HEK293 (cell line): ENCODE results near the gene PRCD.
A peak's percentile ranks its signal among the peaks of the same experiment; 100 is the strongest.

Source experiments
- BCL11B ChIP-seq: fragments of 450-650 bp; formaldehyde crosslinking; IDR thresholded peaks from 2 replicates; pipeline ENCODE4 v1.5.1; 2016; ENCODE audit warnings: low read depth, missing biosample characterization, missing genetic modification characterization
- CTCF ChIP-seq: fragments of 450-650 bp; formaldehyde crosslinking; IDR thresholded peaks from 2 replicates; pipeline ENCODE4 v1.5.1; 2016; ENCODE audit warnings: missing biosample characterization, missing genetic modification characterization
- GLIS2 ChIP-seq: fragments of 450-650 bp; formaldehyde crosslinking; IDR thresholded peaks from 2 replicates; pipeline ENCODE4 v1.5.1; 2016; ENCODE audit warnings: missing biosample characterization, missing genetic modification characterization
- HOXD13 ChIP-seq: sonication (generic); formaldehyde crosslinking; IDR thresholded peaks from 2 replicates; pipeline ENCODE4 v1.8.0; 2022; ENCODE audit warnings: missing genetic modification reagents, borderline replicate concordance
- PATZ1 ChIP-seq: fragments of 450-650 bp; formaldehyde crosslinking; IDR thresholded peaks from 2 replicates; pipeline ENCODE4 v1.5.1; 2016; ENCODE audit warnings: missing biosample characterization, missing genetic modification characterization
- PRDM4 ChIP-seq: fragments of 450-650 bp; formaldehyde crosslinking; IDR thresholded peaks from 2 replicates; pipeline ENCODE4 v1.5.1; 2017; ENCODE audit warnings: missing biosample characterization, missing genetic modification characterization
- RBAK ChIP-seq: fragments of 450-650 bp; formaldehyde crosslinking; IDR thresholded peaks from 2 replicates; pipeline ENCODE4 v1.5.1; 2016; ENCODE audit warnings: missing biosample characterization, missing genetic modification characterization
- ZBTB11 ChIP-seq: fragments of 450-650 bp; formaldehyde crosslinking; conservative IDR thresholded peaks from 2 replicates; pipeline ENCODE4 v1.5.1; 2016; ENCODE audit warnings: low read depth, missing biosample characterization, missing genetic modification characterization
- ZBTB6 ChIP-seq: fragments of 450-650 bp; formaldehyde crosslinking; IDR thresholded peaks from 2 replicates; pipeline ENCODE4 v1.5.1; 2017; ENCODE audit warnings: missing biosample characterization, missing genetic modification characterization
- ZBTB7A ChIP-seq: fragments of 450-650 bp; formaldehyde crosslinking; IDR thresholded peaks from 2 replicates; pipeline ENCODE4 v1.5.1; 2016; ENCODE audit warnings: low read depth, missing biosample characterization, missing genetic modification characterization
- ZFP3 ChIP-seq: fragments of 450-650 bp; formaldehyde crosslinking; IDR thresholded peaks from 2 replicates; pipeline ENCODE4 v1.5.1; 2016; ENCODE audit warnings: low read depth, missing biosample characterization, missing genetic modification characterization
- ZFP41 ChIP-seq: fragments of 450-650 bp; formaldehyde crosslinking; IDR thresholded peaks from 2 replicates; pipeline ENCODE4 v1.5.1; 2016; ENCODE audit warnings: missing biosample characterization, missing genetic modification characterization, borderline replicate concordance
- ZIC2 ChIP-seq: fragments of 450-650 bp; formaldehyde crosslinking; IDR thresholded peaks from 2 replicates; pipeline ENCODE4 v1.5.1; 2016; ENCODE audit warnings: missing biosample characterization, missing genetic modification characterization
- ZNF112 ChIP-seq: fragments of 450-650 bp; formaldehyde crosslinking; IDR thresholded peaks from 2 replicates; pipeline ENCODE4 v1.5.0; 2017; ENCODE audit warnings: missing biosample characterization, missing genetic modification characterization
- ZNF239 ChIP-seq: fragments of 450-650 bp; formaldehyde crosslinking; IDR thresholded peaks from 2 replicates; pipeline ENCODE4 v1.5.1; 2016; ENCODE audit warnings: missing biosample characterization, missing genetic modification characterization
- ZNF416 ChIP-seq: fragments of 450-650 bp; formaldehyde crosslinking; IDR thresholded peaks from 2 replicates; pipeline ENCODE4 v1.5.1; 2016; ENCODE audit warnings: missing biosample characterization, missing genetic modification characterization
- ZNF501 ChIP-seq: fragments of 450-650 bp; formaldehyde crosslinking; IDR thresholded peaks from 2 replicates; pipeline ENCODE4 v1.5.1; 2016; ENCODE audit warnings: missing biosample characterization, missing genetic modification characterization
- ZNF521 ChIP-seq: fragments of 450-650 bp; formaldehyde crosslinking; IDR thresholded peaks from 2 replicates; pipeline ENCODE4 v1.5.1; 2017; ENCODE audit warnings: missing biosample characterization, mild to moderate bottlenecking, missing genetic modification characterization
- ZNF548 ChIP-seq: fragments of 450-650 bp; formaldehyde crosslinking; IDR thresholded peaks from 2 replicates; pipeline ENCODE4 v1.5.1; 2016; ENCODE audit warnings: missing biosample characterization, missing genetic modification characterization
- ZNF580 ChIP-seq: fragments of 450-650 bp; formaldehyde crosslinking; IDR thresholded peaks from 2 replicates; pipeline ENCODE4 v1.5.1; 2016; ENCODE audit warnings: missing biosample characterization, missing genetic modification characterization
- ZNF664 ChIP-seq: fragments of 450-650 bp; formaldehyde crosslinking; IDR thresholded peaks from 2 replicates; pipeline ENCODE4 v1.5.1; 2016; ENCODE audit warnings: missing biosample characterization, missing genetic modification characterization
- ZNF837 ChIP-seq: fragments of 450-650 bp; formaldehyde crosslinking; IDR thresholded peaks from 2 replicates; pipeline ENCODE4 v1.5.1; 2016; ENCODE audit warnings: missing biosample characterization, missing genetic modification characterization
- TF ChIP-seq, protein P1 (sequence below): IDR thresholded peaks from 2 replicates; pipeline ENCODE4 v1.6.1; 2011; ENCODE audit warnings: mild to moderate bottlenecking, low read depth, low read length, borderline replicate concordance
- TF ChIP-seq, protein P2 (sequence below): fragments of 450-650 bp; formaldehyde crosslinking; IDR thresholded peaks from 2 replicates; pipeline ENCODE4 v1.5.0; 2017; ENCODE audit warnings: missing biosample characterization, missing genetic modification characterization, borderline replicate concordance

The PRCD gene

DNA sequence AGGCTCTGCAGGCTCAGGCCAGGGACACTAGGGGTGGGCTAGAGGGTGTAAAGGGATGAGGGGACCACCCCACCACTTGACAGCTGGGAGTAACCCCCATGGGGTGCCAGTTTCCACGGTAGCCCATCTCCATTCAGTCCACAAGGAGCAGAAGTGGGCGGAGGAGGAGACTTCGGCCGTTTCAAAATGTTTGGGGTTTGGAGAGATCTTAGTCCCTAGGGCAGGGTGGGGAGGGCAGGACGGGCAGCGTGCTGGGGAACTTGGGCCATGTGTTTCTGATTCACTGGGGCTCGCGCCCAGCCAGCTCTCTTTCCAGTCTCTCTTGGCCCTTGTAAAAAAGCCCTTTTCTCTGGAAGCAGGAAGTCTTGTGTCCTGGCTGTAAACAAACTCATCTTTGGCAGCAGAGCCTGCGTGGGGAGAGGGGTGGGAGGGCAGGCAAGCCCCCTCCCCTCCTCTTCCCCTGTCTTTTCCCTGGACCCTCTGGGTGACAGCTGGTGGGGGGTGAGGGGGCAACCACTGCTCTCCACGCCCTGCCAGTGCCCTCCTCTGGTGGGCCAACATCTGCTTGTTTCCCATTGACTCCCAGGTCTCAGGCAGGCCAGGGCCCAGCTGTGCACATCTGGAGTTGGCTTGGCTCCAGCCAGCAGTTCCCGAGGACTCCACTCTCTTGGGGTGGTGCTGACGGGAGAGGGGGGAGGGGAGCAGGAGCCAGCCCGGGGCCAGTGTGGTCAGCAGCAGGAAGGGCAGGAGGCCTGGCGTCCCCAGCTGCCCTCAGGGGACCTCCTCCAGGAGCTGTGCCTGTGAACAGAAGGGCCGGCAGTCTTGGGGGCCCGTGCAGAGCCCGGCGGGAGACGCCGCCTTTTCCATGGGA, 10.4 kb upstream of the PRCD start (continued):
- TF ChIP-seq ZBTB11 (tag by site-specific recombination) = no peak
- TF ChIP-seq BCL11B = no peak
- no peak for TF ChIP-seq RBAK (tag by site-specific recombination)
- no peak for TF ChIP-seq PATZ1 (tag by site-specific recombination)
- TF ChIP-seq ZNF664 (tag by site-specific recombination) = no peak
- TF ChIP-seq ZNF548 (tag by site-specific recombination) = no peak
- TF ChIP-seq CTCF = no peak
- TF ChIP-seq, protein P1, sequence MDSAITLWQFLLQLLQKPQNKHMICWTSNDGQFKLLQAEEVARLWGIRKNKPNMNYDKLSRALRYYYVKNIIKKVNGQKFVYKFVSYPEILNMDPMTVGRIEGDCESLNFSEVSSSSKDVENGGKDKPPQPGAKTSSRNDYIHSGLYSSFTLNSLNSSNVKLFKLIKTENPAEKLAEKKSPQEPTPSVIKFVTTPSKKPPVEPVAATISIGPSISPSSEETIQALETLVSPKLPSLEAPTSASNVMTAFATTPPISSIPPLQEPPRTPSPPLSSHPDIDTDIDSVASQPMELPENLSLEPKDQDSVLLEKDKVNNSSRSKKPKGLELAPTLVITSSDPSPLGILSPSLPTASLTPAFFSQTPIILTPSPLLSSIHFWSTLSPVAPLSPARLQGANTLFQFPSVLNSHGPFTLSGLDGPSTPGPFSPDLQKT = no peak
- TF ChIP-seq ZNF112 (tag by site-specific recombination) = no peak
- TF ChIP-seq ZFP3 (tag by site-specific recombination) = 0 out of 2 replicates have a peak, but pooled peaks have one; percentile 5
- no peak for TF ChIP-seq ZNF837
- TF ChIP-seq ZNF521 (tag by site-specific recombination) = no peak
- no peak for TF ChIP-seq HOXD13 (CRISPR knock-in tag)
- no peak for TF ChIP-seq ZNF239
- peak; percentile 8; the same call in 1 of the 2 replicates for TF ChIP-seq GLIS2 (tag by site-specific recombination)
- no peak for TF ChIP-seq ZFP41 (tag by site-specific recombination)
- TF ChIP-seq ZBTB7A (tag by site-specific recombination) = 0 out of 2 replicates have a peak, but pooled peaks have one; percentile 4
- no peak for TF ChIP-seq ZBTB6
- peak; percentile 67 for TF ChIP-seq PRDM4
- TF ChIP-seq ZNF501 (tag by site-specific recombination) = no peak
- no peak for TF ChIP-seq ZNF416 (tag by site-specific recombination)
- peak; percentile 72 for TF ChIP-seq ZIC2 (tag by site-specific recombination)
- TF ChIP-seq, protein P2, sequence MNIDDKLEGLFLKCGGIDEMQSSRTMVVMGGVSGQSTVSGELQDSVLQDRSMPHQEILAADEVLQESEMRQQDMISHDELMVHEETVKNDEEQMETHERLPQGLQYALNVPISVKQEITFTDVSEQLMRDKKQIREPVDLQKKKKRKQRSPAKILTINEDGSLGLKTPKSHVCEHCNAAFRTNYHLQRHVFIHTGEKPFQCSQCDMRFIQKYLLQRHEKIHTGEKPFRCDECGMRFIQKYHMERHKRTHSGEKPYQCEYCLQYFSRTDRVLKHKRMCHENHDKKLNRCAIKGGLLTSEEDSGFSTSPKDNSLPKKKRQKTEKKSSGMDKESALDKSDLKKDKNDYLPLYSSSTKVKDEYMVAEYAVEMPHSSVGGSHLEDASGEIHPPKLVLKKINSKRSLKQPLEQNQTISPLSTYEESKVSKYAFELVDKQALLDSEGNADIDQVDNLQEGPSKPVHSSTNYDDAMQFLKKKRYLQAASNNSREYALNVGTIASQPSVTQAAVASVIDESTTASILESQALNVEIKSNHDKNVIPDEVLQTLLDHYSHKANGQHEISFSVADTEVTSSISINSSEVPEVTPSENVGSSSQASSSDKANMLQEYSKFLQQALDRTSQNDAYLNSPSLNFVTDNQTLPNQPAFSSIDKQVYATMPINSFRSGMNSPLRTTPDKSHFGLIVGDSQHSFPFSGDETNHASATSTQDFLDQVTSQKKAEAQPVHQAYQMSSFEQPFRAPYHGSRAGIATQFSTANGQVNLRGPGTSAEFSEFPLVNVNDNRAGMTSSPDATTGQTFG = no peak
- TF ChIP-seq ZNF580 (tag by site-specific recombination) = no peak
